Astrocyte (in vitro differentiated cells and primary cell): ENCODE measurements around the gene DISP3. TPM values are rescaled to one million over a fixed set of nuclear protein-coding genes. Genes with fewer than 3 reads are reported as not detected.

Experiments used
- DNase-seq: peaks from one replicate; pipeline ENCODE4 v3.0.0-alpha.2; 2010; ENCODE audit warnings: low read depth
- FAIRE-seq: peaks from 2 replicates; lab custom pipeline; 2011; peaks lifted over from hg19 to GRCh38; lab: Jason Lieb, UNC
- H2AFZ ChIP-seq: 2 replicates; pipeline ENCODE4 v1.6.0; 2012; ENCODE audit warnings: low read depth, low read length, inconsistent platforms
- H3K27ac ChIP-seq: 2 replicates; pipeline ENCODE4 v1.5.1; 2011; ENCODE audit warnings: low read depth, low read length, inconsistent platforms
- H3K27me3 ChIP-seq: 2 replicates; pipeline ENCODE4 v1.6.0; 2011; ENCODE audit warnings: low read length, inconsistent platforms; ENCODE audit not compliant: insufficient read depth
- H3K36me3 ChIP-seq: 2 replicates; pipeline ENCODE4 v1.5.1; 2011; ENCODE audit warnings: low read length, inconsistent platforms; ENCODE audit not compliant: insufficient read depth
- H3K4me1 ChIP-seq: 2 replicates; pipeline ENCODE4 v1.5.1; 2011; ENCODE audit warnings: low read length, inconsistent platforms; ENCODE audit not compliant: insufficient read depth
- H3K4me2 ChIP-seq: 2 replicates; pipeline ENCODE4 v1.6.0; 2012; ENCODE audit warnings: low read length, inconsistent platforms
- H3K4me3 ChIP-seq: 2 replicates; pipeline ENCODE4 v1.5.1; 2011; ENCODE audit warnings: low read depth, mild to moderate bottlenecking, low read length, inconsistent platforms; ENCODE audit not compliant: insufficient read depth
- H3K79me2 ChIP-seq: 2 replicates; pipeline ENCODE4 v1.6.0; 2012; ENCODE audit warnings: mild to moderate bottlenecking, low read length, inconsistent platforms; ENCODE audit not compliant: insufficient read depth
- H3K9ac ChIP-seq: 2 replicates; pipeline ENCODE4 v1.6.0; 2012; ENCODE audit warnings: mild to moderate bottlenecking, low read length, inconsistent platforms
- H3K9me3 ChIP-seq: 2 replicates; pipeline ENCODE4 v1.5.1; 2012; ENCODE audit warnings: low read depth, mild to moderate bottlenecking, low read length, inconsistent platforms; ENCODE audit not compliant: insufficient read depth
- H4K20me1 ChIP-seq: 2 replicates; pipeline ENCODE4 v1.6.0; 2012; ENCODE audit warnings: low read length, inconsistent platforms; ENCODE audit not compliant: insufficient read depth
- H3K27ac Mint-ChIP-seq: one replicate; pipeline ENCODE4 v1.8.0; 2021; ENCODE audit warnings: mild to moderate bottlenecking, mixed read lengths; ENCODE audit not compliant: unreplicated experiment
- H3K27me3 Mint-ChIP-seq: one replicate; pipeline ENCODE4 v1.8.0; 2021; ENCODE audit warnings: low read depth, mixed read lengths; ENCODE audit not compliant: unreplicated experiment
- H3K36me3 Mint-ChIP-seq: one replicate; pipeline ENCODE4 v1.8.0; 2021; ENCODE audit warnings: low read depth, mixed read lengths; ENCODE audit not compliant: unreplicated experiment
- H3K4me1 Mint-ChIP-seq: one replicate; pipeline ENCODE4 v1.8.0; 2021; ENCODE audit warnings: low read depth, mixed read lengths; ENCODE audit not compliant: unreplicated experiment
- H3K4me3 Mint-ChIP-seq: one replicate; pipeline ENCODE4 v1.8.0; 2021; ENCODE audit warnings: mild to moderate bottlenecking, moderate library complexity, mixed read lengths; ENCODE audit not compliant: unreplicated experiment
- H3K9me3 Mint-ChIP-seq: one replicate; pipeline ENCODE4 v1.8.0; 2021; ENCODE audit warnings: mild to moderate bottlenecking, mixed read lengths; ENCODE audit not compliant: unreplicated experiment
- CTCF ChIP-seq: IDR thresholded peaks from 2 replicates; pipeline ENCODE4 v1.5.1; 2011; ENCODE audit warnings: low read depth, mild to moderate bottlenecking, inconsistent platforms, low read length, moderate library complexity; ENCODE audit not compliant: insufficient read depth
- EZH2 ChIP-seq: IDR thresholded peaks from 2 replicates; pipeline ENCODE4 v1.6.1; 2012; ENCODE audit warnings: mild to moderate bottlenecking, low read length, inconsistent platforms; ENCODE audit not compliant: insufficient read depth
- total RNA-seq: library from RNA; stranded (reverse); gene quantifications from 2 replicates; pipeline ENCODE4 v1.2.1, GENCODE V29; 2021

DISP3 gene
- total RNA-seq, 1 donor from 2014 or later = 0.32 TPM

DNA sequence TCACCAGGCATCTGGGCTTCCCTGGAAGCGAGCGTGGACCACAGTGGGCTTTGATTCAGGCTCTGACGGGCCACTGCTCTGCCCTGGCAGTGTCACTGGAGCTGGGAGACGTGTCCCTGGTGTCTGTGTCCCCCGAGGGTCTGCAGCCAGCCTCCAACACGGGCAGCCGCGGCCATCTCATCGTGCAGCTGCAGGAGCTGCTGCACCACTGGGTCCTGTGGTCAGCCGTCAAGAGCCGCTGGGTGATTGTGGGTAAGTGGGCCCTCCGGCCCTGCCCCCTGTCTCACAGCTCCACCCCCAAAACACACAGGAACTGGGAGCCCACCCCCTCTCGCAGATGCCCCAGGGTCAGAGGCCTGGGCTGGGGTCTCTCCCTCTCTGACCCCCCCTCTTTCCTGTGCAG is 40.7 kb downstream of the DISP3 start:
- DNase-seq (no peak), FAIRE-seq (no peak)
- H3K9me3 Mint-ChIP-seq = peaks cover 2% of the 10 kb centered on the region
- H3K9me3 ChIP-seq = no peaks in the 10 kb centered on the region
- H2AFZ ChIP-seq = no peak overlapping the region
- TF ChIP-seq EZH2 (no peak), CTCF (no peak)
- no peak overlapping the region for H3K4me3 ChIP-seq
- no peak overlapping the region for H3K4me3 Mint-ChIP-seq
- peaks cover 32% of the 10 kb centered on the region for H3K27me3 Mint-ChIP-seq
- no peaks in the 10 kb centered on the region for H3K27me3 ChIP-seq
- H3K4me1 ChIP-seq = no peaks in the 10 kb centered on the region
- H3K9ac ChIP-seq = no peak overlapping the region
- no peaks in the 10 kb centered on the region for H3K79me2 ChIP-seq
- peaks cover 4% of the 10 kb centered on the region for H3K36me3 Mint-ChIP-seq
- H3K4me2 ChIP-seq = no peak overlapping the region
- H3K27ac ChIP-seq = no peak overlapping the region
- H3K27ac Mint-ChIP-seq = no peak overlapping the region
- no peaks in the 10 kb centered on the region for H3K36me3 ChIP-seq
- no peaks in the 10 kb centered on the region for H4K20me1 ChIP-seq
- no peaks in the 10 kb centered on the region for H3K4me1 Mint-ChIP-seq

DNA sequence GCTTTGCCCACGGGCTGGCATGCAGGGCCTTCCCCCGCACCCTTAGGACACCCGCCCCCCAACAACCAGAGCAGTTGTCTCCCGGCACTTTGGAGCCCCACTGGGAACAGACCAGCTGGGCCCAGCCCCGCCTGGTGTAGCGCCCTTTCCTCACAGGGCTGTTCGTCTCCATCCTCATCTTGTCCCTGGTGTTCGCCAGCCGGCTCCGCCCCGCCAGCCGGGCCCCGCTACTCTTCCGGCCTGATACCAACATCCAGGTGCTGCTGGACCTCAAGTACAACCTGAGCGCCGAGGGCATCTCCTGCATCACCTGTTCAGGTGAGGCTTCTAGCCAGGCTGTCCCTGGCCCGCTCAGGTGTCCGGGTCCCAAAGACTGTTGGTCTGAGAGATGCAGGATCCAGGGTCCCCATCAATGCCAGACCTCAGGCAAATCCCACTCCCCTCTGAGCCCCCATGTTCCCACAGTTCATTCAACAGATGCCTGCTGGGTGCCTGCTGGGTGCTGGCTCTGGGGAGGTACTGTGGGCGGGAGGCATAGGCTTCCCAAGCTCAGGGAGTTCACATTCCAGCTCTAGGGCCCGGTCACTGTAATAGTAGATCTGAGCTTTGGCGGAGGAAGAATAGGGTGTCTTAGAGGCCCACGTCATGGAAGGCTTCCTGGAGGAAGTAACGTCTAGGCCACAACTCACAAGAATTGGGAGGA is 41.7 kb downstream of the DISP3 start:
- FAIRE-seq = no peak

More for the DNA sequence above, 41.7 kb downstream of the DISP3 start:
- H3K9me3 ChIP-seq = no peaks in the 10 kb centered on the region
- no peak overlapping the region for H3K9ac ChIP-seq
- no peak overlapping the region for H3K27ac ChIP-seq
- no peak for TF ChIP-seq CTCF
- no peaks in the 10 kb centered on the region for H3K36me3 ChIP-seq
- H3K4me1 ChIP-seq = no peaks in the 10 kb centered on the region
- DNase-seq = no peak
- H3K9me3 Mint-ChIP-seq = no peaks in the 10 kb centered on the region
- H4K20me1 ChIP-seq = no peaks in the 10 kb centered on the region
- H3K79me2 ChIP-seq = no peaks in the 10 kb centered on the region
- no peak overlapping the region for H3K4me2 ChIP-seq
- no peak overlapping the region for H3K4me3 ChIP-seq
- H2AFZ ChIP-seq = no peak overlapping the region
- H3K36me3 Mint-ChIP-seq = peaks cover 2% of the 10 kb centered on the region
- peaks cover 30% of the 10 kb centered on the region for H3K27me3 Mint-ChIP-seq
- H3K27me3 ChIP-seq = no peaks in the 10 kb centered on the region
- no peak overlapping the region for H3K4me3 Mint-ChIP-seq
- no peak overlapping the region for H3K27ac Mint-ChIP-seq
- H3K4me1 Mint-ChIP-seq = no peaks in the 10 kb centered on the region
